HEK293 (cell line): Measurements from ENCODE around the gene HERC4.

ENCODE experiments used
- YY1 ChIP-seq: fragments of 450-650 bp; formaldehyde crosslinking; IDR thresholded peaks from 2 replicates; pipeline ENCODE4 v1.5.1; 2018; ENCODE audit warnings: missing biosample characterization, missing genetic modification characterization
- ZFP37 ChIP-seq: fragments of 450-650 bp; formaldehyde crosslinking; IDR thresholded peaks from 2 replicates; pipeline ENCODE4 v1.5.1; 2016; ENCODE audit warnings: missing biosample characterization, missing genetic modification characterization
- ZNF157 ChIP-seq: fragments of 450-650 bp; formaldehyde crosslinking; IDR thresholded peaks from 2 replicates; pipeline ENCODE4 v1.5.1; 2016; ENCODE audit warnings: missing biosample characterization, missing genetic modification characterization
- ZNF324 ChIP-seq: fragments of 450-650 bp; formaldehyde crosslinking; IDR thresholded peaks from 2 replicates; pipeline ENCODE4 v1.5.1; 2016; ENCODE audit warnings: missing biosample characterization, missing genetic modification characterization
- TF ChIP-seq, protein P1 (sequence below): fragments of 450-650 bp; formaldehyde crosslinking; IDR thresholded peaks from 2 replicates; pipeline ENCODE4 v1.5.1; 2016; ENCODE audit warnings: missing biosample characterization, missing genetic modification characterization

DNA sequence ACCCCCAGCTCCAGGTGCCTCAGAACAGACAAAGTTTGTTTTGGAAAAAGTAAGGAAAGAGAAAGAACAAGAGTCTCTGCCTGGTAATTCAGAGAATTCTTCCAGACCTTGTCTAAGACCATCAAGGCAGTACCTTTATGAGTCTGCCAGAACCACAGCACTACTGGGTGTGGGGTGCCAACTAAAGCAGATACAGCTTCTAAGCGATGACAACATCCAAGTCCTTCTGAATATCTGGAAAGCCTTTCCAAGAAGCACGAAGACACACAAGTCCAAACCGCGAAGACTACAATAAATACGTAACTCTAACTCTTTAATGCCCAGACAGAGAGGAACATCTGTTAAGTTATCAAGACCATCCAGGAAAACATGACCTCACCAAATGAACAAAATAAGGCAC, 96.3 kb downstream of the HERC4 start:
- TF ChIP-seq YY1 (tag by site-specific recombination) = no peak
- no peak for TF ChIP-seq ZNF324 (tag by site-specific recombination)
- TF ChIP-seq, protein P1, sequence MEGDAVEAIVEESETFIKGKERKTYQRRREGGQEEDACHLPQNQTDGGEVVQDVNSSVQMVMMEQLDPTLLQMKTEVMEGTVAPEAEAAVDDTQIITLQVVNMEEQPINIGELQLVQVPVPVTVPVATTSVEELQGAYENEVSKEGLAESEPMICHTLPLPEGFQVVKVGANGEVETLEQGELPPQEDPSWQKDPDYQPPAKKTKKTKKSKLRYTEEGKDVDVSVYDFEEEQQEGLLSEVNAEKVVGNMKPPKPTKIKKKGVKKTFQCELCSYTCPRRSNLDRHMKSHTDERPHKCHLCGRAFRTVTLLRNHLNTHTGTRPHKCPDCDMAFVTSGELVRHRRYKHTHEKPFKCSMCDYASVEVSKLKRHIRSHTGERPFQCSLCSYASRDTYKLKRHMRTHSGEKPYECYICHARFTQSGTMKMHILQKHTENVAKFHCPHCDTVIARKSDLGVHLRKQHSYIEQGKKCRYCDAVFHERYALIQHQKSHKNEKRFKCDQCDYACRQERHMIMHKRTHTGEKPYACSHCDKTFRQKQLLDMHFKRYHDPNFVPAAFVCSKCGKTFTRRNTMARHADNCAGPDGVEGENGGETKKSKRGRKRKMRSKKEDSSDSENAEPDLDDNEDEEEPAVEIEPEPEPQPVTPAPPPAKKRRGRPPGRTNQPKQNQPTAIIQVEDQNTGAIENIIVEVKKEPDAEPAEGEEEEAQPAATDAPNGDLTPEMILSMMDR (tag by site-specific recombination) = no peak
- TF ChIP-seq ZNF157 (tag by site-specific recombination) = no peak
- TF ChIP-seq ZFP37 (tag by site-specific recombination) = no peak
